ENCODE results near the gene KCNT1.

Gene KCNT1

GRCh38 chr9:135741276-135742219 lies 39.6 kb downstream of the KCNT1 start:
- no peaks in the 10 kb centered on the region for H3K4me1 Mint-ChIP-seq
- H3K36me3 Mint-ChIP-seq, result no peaks in the 10 kb centered on the region
- no peak overlapping the region for H3K27ac Mint-ChIP-seq
- ATAC-seq, result no peak
- no peak for DNase-seq (ENCODE audit: low spot score in 2 of 2)
- no peak overlapping the region for H3K4me3 Mint-ChIP-seq
- H3K9me3 Mint-ChIP-seq, result no peaks in the 10 kb centered on the region

DNA sequence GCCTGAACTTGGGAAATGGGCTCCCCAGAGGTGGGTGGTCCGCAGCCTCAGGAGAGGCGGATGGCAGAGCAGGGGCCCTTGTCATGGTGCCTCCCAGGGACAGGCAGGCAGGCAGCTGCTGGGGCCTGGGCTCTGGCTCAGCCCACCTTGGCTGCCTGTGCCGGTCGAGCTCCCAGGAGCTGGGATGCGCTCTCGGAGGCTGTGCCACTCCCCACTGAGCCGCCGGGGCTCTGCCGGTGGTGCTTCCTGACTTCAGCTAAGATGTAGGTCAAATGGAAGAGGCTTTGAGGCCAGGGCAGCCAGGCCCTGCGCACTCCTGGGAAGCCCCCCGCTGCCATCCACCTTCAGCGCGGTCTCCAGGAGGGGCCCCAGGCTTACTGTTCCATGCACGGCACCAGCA lies 41.0 kb downstream of the KCNT1 start:
- DNase-seq (ENCODE audit: low spot score in 2 of 2) (no peak), ATAC-seq (no peak)
- Mint-ChIP-seq H3K4me1 (no peaks in the 10 kb centered on the region), H3K27ac (no peak overlapping the region), H3K4me3 (no peak overlapping the region), H3K9me3 (no peaks in the 10 kb centered on the region), H3K36me3 (no peaks in the 10 kb centered on the region)

DNA sequence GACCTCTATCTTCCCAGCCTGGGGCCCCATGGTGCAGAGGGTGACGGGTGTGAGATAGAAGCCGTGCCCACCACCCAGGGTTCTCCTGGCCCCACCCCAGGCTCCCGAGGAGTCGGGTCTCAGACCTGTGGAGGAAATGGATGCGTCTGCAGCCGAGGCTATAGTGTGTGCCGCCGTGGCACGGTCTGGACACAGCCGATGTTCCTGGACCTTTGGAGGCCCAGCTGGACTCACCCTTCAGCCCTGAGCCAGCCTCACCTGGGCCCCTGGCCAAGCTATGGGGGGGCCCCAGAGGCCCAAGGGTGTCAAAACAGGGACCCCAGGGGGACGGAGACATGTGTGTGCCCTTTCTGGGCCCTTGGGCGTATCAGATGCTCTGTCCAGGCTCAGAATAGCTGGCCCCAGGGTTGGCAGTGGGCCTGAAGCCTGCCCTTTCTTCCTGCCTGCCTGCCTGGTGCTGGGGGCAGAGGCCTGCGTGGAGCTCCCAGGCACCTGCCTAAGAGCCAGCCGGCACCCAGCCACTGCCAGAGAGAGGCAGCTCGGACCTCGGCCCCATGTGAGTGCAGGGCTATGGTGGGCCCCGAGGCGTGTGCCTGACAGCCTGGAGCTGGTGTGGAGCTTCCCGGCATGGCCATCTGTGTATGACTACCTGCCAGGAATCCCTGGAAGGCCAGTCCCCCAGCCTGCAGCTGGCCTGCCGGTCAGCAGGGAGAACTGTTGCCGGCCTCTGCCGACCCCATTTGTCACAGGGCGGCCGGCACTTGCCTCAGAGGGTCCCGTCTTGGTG lies 41.8 kb downstream of the KCNT1 start:
- Mint-ChIP-seq H3K36me3 (no peaks in the 10 kb centered on the region), H3K9me3 (no peaks in the 10 kb centered on the region), H3K4me3 (no peak overlapping the region), H3K4me1 (no peaks in the 10 kb centered on the region), H3K27ac (no peak overlapping the region)
- DNase-seq (ENCODE audit: low spot score in 2 of 2) (no peak), ATAC-seq (no peak)

DNA sequence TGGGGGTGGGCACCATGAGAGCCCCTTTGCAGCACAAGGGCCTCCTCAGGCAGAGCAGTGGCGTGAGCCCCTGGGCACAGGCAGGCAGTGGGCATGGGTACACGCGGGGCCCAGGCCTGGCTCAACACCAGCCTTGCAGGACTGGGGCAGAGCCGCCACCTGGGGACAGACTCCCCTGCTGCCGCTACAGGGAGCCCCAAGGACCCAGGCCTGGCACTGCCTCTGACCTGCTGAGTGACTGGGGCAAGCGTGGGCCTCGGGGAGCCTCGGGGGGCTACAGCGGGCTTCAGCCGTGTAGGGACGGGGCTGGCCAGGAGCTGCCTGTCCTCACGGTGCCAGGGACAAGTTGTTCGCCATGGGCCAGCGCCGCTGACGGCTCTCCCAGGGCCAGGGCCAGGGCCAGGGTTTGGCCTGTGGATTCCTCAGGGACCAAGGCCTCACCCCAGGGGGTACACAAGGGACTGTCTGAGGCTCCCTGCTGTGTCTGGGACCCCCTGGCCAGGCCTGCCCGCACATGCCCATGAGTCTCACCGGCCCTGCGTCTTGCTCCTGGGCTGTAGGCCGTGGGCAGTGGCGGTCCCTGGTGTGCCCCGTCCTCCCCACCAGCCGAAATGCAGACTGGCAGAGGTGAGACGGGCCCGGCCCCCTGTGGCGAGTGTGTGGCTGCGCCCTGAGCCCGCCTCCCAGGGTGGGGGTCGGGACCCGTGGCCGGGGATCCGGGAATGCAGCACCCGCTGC lies 42.5 kb downstream of the KCNT1 start:
- Mint-ChIP-seq H3K9me3 (no peaks in the 10 kb centered on the region), H3K4me1 (no peaks in the 10 kb centered on the region), H3K36me3 (no peaks in the 10 kb centered on the region), H3K4me3 (no peak overlapping the region), H3K27ac (no peak overlapping the region)
- ATAC-seq (no peak), DNase-seq (ENCODE audit: low spot score in 2 of 2) (no peak)

GRCh38 chr9:135745189-135745588 lies 43.2 kb downstream of the KCNT1 start:
- no peak overlapping the region for H3K4me3 Mint-ChIP-seq

GRCh38 chr9:135745686-135746324 lies 43.8 kb downstream of the KCNT1 start:
- no peaks in the 10 kb centered on the region for H3K36me3 Mint-ChIP-seq
- H3K4me1 Mint-ChIP-seq, result no peaks in the 10 kb centered on the region
- ATAC-seq, result no peak
- H3K27ac Mint-ChIP-seq, result no peak overlapping the region
- no peak overlapping the region for H3K4me3 Mint-ChIP-seq
- no peaks in the 10 kb centered on the region for H3K9me3 Mint-ChIP-seq
- no peak for DNase-seq (ENCODE audit: low spot score in 2 of 2)

More at GRCh38 chr9:135745189-135745588, 43.2 kb downstream of the KCNT1 start:
- H3K9me3 Mint-ChIP-seq, result no peaks in the 10 kb centered on the region
- H3K4me1 Mint-ChIP-seq, result no peaks in the 10 kb centered on the region
- H3K36me3 Mint-ChIP-seq, result no peaks in the 10 kb centered on the region
- DNase-seq (ENCODE audit: low spot score in 2 of 2) (no peak), ATAC-seq (no peak)
- no peak overlapping the region for H3K27ac Mint-ChIP-seq

GRCh38 chr9:135746565-135746964 lies 44.6 kb downstream of the KCNT1 start:
- Mint-ChIP-seq H3K9me3 (no peaks in the 10 kb centered on the region), H3K27ac (no peak overlapping the region), H3K4me3 (no peak overlapping the region), H3K4me1 (no peaks in the 10 kb centered on the region), H3K36me3 (no peaks in the 10 kb centered on the region)
- ATAC-seq (no peak), DNase-seq (ENCODE audit: low spot score in 2 of 2) (no peak)

- Mint-ChIP-seq H3K4me3 (no peak overlapping the region), H3K4me1 (no peaks in the 10 kb centered on the region), H3K36me3 (no peaks in the 10 kb centered on the region), H3K27ac (no peak overlapping the region), H3K9me3 (no peaks in the 10 kb centered on the region)
- no peak for ATAC-seq
- DNase-seq (ENCODE audit: low spot score in 2 of 2), result no peak
These were observed 45.3 kb downstream of the KCNT1 start for GRCh38 chr9:135747311-135747710.

GRCh38 chr9:135748676-135749075 lies 46.7 kb downstream of the KCNT1 start:
- Mint-ChIP-seq H3K9me3 (no peaks in the 10 kb centered on the region), H3K27ac (no peak overlapping the region), H3K4me1 (no peaks in the 10 kb centered on the region), H3K4me3 (no peak overlapping the region), H3K36me3 (no peaks in the 10 kb centered on the region)
- ATAC-seq, result no peak
- DNase-seq (ENCODE audit: low spot score in 2 of 2), result no peak

DNA sequence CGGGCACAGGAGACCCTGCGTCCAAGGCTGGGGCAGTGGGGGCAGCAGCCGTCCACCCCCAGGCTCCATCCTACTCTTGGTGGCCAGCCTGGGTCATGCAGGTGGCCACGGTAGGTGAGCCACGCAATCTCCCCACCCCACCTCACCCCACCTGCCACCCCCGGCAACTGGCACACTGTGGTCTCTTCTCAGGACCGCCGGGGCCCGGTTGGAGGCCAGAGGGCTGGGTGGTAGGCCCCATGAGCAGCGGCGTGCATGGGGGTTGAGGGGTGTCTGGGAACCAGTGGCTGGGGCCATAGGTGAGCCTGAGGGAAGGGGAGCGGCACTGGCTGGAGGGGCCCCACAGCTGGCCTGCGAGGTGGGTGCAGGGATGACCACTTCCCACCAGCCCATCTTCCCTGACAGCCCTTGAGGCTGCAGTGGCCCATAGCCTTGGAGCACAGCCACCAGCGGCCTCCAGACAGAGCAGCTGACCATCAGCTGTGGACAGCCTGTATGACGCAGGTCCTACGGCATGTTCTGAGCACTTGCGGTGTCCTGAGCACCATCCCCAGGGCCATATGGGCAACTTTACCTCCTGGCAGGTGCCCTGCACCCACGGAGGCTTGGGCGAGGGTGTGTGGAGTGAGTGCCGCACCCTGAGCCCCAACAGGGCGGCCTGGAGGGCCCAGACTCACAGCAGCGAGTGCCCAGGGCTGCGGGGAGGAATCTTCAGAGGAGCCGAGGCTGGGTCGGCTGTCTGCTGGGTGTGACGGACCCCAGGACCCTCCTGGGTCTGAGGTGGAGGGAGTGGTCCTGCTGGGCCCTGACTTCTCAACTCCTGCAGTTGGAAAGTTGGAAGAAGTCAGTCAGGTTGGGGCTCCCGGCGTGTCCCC lies 47.4 kb downstream of the KCNT1 start:
- H3K4me1 Mint-ChIP-seq, result no peaks in the 10 kb centered on the region
- H3K4me3 Mint-ChIP-seq, result no peak overlapping the region
- DNase-seq (ENCODE audit: low spot score in 2 of 2) (no peak), ATAC-seq (no peak)
- H3K36me3 Mint-ChIP-seq, result no peaks in the 10 kb centered on the region
- no peak overlapping the region for H3K27ac Mint-ChIP-seq
- H3K9me3 Mint-ChIP-seq, result no peaks in the 10 kb centered on the region

DNA sequence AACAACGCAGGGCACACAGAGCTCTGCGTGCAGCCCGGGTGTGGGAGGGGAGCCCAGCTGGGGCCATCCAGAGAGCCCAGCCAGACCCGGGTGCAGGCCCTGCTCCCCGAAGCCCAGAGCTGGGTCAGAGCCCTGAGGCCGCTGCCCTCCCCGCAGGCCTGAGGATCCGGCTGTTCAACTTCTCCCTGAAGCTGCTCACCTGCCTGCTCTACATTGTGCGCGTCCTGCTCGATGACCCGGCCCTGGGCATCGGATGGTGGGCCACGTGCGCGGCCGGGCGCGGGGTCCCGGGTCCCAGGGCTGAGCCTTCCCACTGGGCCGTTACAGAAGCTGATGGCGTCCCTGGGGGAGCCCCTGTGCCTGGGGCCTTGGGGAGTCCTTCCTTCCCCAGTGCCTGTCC lies 48.8 kb downstream of the KCNT1 start:
- Mint-ChIP-seq H3K4me1 (no peaks in the 10 kb centered on the region), H3K36me3 (no peaks in the 10 kb centered on the region), H3K4me3 (no peak overlapping the region), H3K27ac (no peak overlapping the region), H3K9me3 (no peaks in the 10 kb centered on the region)
- ATAC-seq (no peak), DNase-seq (ENCODE audit: low spot score in 2 of 2) (no peak)

DNA sequence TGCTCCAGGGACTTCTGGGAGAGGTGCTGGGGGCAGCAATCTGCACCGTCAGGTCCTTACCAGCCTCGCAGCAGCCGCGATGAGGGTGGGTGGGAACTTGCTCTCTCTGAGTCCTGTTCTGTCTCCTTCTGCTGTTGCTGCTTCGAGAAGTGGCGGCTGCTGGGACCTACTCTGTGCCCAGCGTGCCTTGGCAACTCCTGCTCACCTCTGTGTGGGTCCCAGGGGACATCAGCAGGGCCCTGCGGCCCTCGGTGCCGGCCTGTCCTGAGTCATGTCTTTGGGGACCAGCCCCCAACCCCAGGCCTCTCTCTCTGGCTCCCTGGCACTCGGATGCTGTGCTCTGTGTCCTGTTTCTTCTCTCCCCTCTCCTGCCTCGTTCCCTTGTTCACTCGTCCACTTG lies 49.5 kb downstream of the KCNT1 start:
- ATAC-seq, result no peak
- Mint-ChIP-seq H3K4me3 (no peak overlapping the region), H3K4me1 (no peaks in the 10 kb centered on the region), H3K36me3 (no peaks in the 10 kb centered on the region), H3K27ac (no peak overlapping the region), H3K9me3 (no peaks in the 10 kb centered on the region)
- no peak for DNase-seq (ENCODE audit: low spot score in 2 of 2)

DNA sequence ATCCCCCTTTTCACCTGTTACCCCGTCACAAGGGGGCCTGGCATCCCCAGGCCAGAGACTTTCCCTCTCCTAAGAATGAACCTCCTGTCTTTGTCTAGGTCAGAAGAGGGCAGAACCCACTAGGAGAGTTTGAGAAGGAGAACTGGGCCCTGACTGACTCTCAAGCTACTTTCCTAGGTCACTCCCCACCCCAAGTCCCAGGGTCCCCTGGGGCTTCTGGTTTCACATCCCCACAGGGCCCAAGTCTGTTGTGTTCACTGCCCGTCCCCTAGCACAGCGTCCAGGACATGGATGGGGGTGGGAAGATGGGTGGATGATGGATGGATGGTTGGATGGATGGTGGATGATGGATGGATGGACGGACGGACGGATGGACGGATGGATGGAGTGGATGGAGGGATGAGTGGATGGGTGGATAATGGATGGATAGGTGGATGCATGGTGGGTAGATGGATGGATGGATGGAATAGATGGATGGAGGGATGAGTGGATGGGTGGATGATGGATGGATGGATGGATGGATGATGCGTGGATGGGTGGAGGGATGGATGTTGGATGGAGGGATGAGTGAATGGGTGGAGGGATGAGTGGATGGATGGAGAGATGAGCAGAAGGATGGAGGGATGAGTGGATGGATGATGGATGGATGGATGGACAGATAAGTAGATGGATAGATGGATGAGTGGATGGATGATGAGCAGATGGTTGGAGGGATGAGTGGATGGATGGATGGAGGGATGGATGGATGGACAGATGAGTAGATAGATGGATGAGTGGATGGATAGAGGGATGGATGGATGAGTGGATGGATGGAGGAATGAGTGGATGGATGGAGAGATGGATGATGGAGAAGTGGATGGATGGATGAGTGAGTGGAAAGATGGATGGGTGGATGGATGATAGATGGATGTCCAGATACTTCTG lies 50.6 kb downstream of the KCNT1 start:
- Mint-ChIP-seq H3K4me3 (no peak overlapping the region), H3K9me3 (no peaks in the 10 kb centered on the region), H3K4me1 (no peaks in the 10 kb centered on the region), H3K27ac (no peak overlapping the region), H3K36me3 (no peaks in the 10 kb centered on the region)
- no peak for ATAC-seq
- DNase-seq (ENCODE audit: low spot score in 2 of 2), result no peak
